ENCODE data around the gene CCDC148. TPM values are rescaled to one million over a fixed set of nuclear protein-coding genes. Genes with fewer than 3 reads are reported as not detected.

The CCDC148 gene
- total and polyA plus RNA-seq, 2 donors (not counting 3 experiments of a cell fraction or from before 2014, with no cell fraction given): 0.04 to 0.69 TPM

DNA sequence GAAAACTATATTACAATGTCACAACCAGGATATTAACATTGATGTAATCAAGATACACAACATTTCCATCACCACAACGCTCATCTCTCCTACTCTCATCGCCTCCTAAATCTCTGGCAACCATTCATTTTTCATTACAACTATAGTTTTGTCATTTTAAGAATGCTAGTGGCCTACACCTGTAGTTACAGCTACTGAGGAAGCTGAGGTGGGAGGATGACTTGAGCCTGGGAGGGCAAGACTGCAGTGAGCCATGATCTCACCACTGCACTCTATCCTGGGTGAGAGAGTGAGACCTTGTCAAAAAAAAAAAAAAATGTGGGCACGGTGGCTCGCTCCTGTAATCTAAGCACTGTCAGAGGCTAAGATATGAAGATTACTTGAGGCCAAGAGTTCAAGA is 10.7 kb upstream of the CCDC148 start:
- BruUV-seq (replicated peaks): no TSS peak
- TF ChIP-seq, protein P1, sequence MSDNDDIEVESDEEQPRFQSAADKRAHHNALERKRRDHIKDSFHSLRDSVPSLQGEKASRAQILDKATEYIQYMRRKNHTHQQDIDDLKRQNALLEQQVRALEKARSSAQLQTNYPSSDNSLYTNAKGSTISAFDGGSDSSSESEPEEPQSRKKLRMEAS (IDR thresholded peaks at IDR 0.05; ENCODE audit: insufficient read depth, insufficient read length): no peak
- TF ChIP-seq EZH2 (IDR thresholded peaks at IDR 0.05; ENCODE audit: borderline replicate concordance, low read depth, low read length, severe bottlenecking) (no peak), MYC (IDR thresholded peaks at IDR 0.05; ENCODE audit: low read depth, low read length) (no peak), POLR2A (IDR thresholded peaks at IDR 0.05; ENCODE audit: low read depth, low read length) (no peak), GATA2 (IDR thresholded peaks at IDR 0.05; ENCODE audit: insufficient read depth, insufficient read length, low read depth, low read length) (no peak), JUN (IDR thresholded peaks at IDR 0.05; ENCODE audit: borderline replicate concordance, insufficient read depth, insufficient read length, low read depth) (no peak), POLR2AphosphoS5 (IDR thresholded peaks at IDR 0.05; ENCODE audit: insufficient read depth, low read depth, low read length) (no peak), FOS (IDR thresholded peaks at IDR 0.05; ENCODE audit: borderline replicate concordance, insufficient read depth, low read length) (no peak)
- TF ChIP-seq, protein P2, sequence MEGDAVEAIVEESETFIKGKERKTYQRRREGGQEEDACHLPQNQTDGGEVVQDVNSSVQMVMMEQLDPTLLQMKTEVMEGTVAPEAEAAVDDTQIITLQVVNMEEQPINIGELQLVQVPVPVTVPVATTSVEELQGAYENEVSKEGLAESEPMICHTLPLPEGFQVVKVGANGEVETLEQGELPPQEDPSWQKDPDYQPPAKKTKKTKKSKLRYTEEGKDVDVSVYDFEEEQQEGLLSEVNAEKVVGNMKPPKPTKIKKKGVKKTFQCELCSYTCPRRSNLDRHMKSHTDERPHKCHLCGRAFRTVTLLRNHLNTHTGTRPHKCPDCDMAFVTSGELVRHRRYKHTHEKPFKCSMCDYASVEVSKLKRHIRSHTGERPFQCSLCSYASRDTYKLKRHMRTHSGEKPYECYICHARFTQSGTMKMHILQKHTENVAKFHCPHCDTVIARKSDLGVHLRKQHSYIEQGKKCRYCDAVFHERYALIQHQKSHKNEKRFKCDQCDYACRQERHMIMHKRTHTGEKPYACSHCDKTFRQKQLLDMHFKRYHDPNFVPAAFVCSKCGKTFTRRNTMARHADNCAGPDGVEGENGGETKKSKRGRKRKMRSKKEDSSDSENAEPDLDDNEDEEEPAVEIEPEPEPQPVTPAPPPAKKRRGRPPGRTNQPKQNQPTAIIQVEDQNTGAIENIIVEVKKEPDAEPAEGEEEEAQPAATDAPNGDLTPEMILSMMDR (IDR thresholded peaks at IDR 0.05; ENCODE audit: extremely low read depth in 1 of 2, insufficient read depth in 1 of 2, low read depth in 1 of 2, low read length in 2 of 2): no peak
- Histone ChIP-seq H3K27me3 (ENCODE audit: control insufficient read depth in 2 of 2, insufficient read depth in 2 of 2, low read length in 2 of 2) (no peaks in the 10 kb centered on the region), H3K27ac (ENCODE audit: insufficient read depth, low read depth, low read length) (no peak overlapping the region), H3K4me2 (ENCODE audit: insufficient read depth, low read length) (no peak overlapping the region), H3K9me1 (replicated peaks; ENCODE audit: control insufficient read depth, extremely low read depth, insufficient read depth, low read length) (no peaks in the 10 kb centered on the region), H3K4me3 (replicated peaks in 1 of 3; ENCODE audit: insufficient read depth in 1 of 3, low read depth in 1 of 3, low read length in 3 of 3) (no peak overlapping the region), H3K79me2 (ENCODE audit: control insufficient read depth, insufficient read depth, low read length) (peaks cover 57% of the 10 kb centered on the region), H3K4me1 (ENCODE audit: control insufficient read depth, extremely low read depth, insufficient read depth, low read length) (no peaks in the 10 kb centered on the region), H3K9ac (replicated peaks; ENCODE audit: extremely low read depth, insufficient read depth, low read length) (no peak overlapping the region), H4K20me1 (replicated peaks; ENCODE audit: control insufficient read depth, extremely low read depth, insufficient read depth, low read length) (peaks cover 2% of the 10 kb centered on the region), H3K36me3 (ENCODE audit: control insufficient read depth in 2 of 2, extremely low read depth in 1 of 2, insufficient read depth in 2 of 2, low read length in 2 of 2) (peaks cover 0 to 2% of the 10 kb centered on the region in 2 experiments), H2AFZ (ENCODE audit: low read depth, low read length) (no peak overlapping the region), H3K9me3 (replicated peaks; ENCODE audit: control insufficient read depth, insufficient read depth, low read length) (no peaks in the 10 kb centered on the region)
- intact Hi-C loops (cut with micrococcal nuclease): no loop called here
- POLR2A ChIA-PET: no interaction called here
- DNase-seq (ENCODE audit: low read depth, low spot score): no peak
- FAIRE-seq: no peak
- dilution Hi-C loops (cut with MboI; ENCODE audit: extremely low pct_ligation_motif_present, low sequenced_read_pairs): no loop called here
- CTCF ChIA-PET: interaction anchor here (1.8 kb wide), 1 partner anchor 287 kb away, joined by 4 read pairs; no protein-coding TSS in a partner anchor

Data from endothelial cell of umbilical vein (primary cell).